HUES6 (cell line): ENCODE data around the gene CDK17.
"Not testable (repeated sequence)": the region's sequence is repeated elsewhere in the genome, so short reads cannot be mapped to it uniquely, and the experiment has no call there.

Experiments used
- H3K27ac ChIP-seq: 2 replicates; pipeline ENCODE4 v1.7.0; 2013; ENCODE audit warnings: low read depth, mild to moderate bottlenecking, low read length, inconsistent platforms
- H3K27me3 ChIP-seq: 2 replicates; pipeline ENCODE4 v1.6.1; 2013; ENCODE audit warnings: low read length; ENCODE audit not compliant: control insufficient read depth, insufficient read depth
- H3K36me3 ChIP-seq: 2 replicates; pipeline ENCODE4 v1.6.1; 2013; ENCODE audit warnings: low read length; ENCODE audit not compliant: control insufficient read depth, insufficient read depth
- H3K4me1 ChIP-seq: 2 replicates; pipeline ENCODE4 v1.6.1; 2013; ENCODE audit warnings: low read length; ENCODE audit not compliant: control insufficient read depth, insufficient read depth
- H3K4me3 ChIP-seq: 2 replicates; pipeline ENCODE4 v1.5.1; 2013; ENCODE audit warnings: low read depth, low read length
- H3K9ac ChIP-seq: one replicate; pipeline ENCODE4 v1.6.1; 2013; ENCODE audit warnings: mild to moderate bottlenecking, low read length
- H3K9me3 ChIP-seq: 2 replicates; pipeline ENCODE4 v1.6.1; 2013; ENCODE audit warnings: low read depth, low read length; ENCODE audit not compliant: control insufficient read depth, insufficient read depth

Gene CDK17

DNA sequence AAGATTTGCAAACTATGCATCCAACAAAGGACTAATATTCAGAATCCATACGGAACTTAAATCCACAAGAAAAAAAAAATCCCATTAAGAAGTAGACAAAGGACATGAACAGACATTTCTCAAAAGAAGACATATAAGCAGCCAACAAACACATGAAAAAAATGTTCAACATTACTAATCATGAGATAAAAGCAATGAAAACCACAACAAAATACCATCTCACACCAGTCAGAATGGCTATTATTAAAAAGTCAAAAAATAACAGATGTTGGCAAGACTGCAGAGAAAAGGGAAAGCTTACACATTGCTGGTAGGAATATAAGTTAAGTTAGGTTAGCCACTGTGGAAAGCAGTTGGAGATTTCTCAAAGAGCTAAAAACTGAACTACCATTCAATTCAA lies 16.2 kb downstream of the CDK17 start:
- Histone ChIP-seq H3K27ac (no peak overlapping the region), H3K4me1 (no peaks in the 10 kb centered on the region), H3K27me3 (no peaks in the 10 kb centered on the region), H3K9ac (no peak overlapping the region), H3K36me3 (no peaks in the 10 kb centered on the region; the same call in 1 of the 2 replicates), H3K4me3 (no peak overlapping the region), H3K9me3 (peaks cover 18% of the 10 kb centered on the region)

DNA sequence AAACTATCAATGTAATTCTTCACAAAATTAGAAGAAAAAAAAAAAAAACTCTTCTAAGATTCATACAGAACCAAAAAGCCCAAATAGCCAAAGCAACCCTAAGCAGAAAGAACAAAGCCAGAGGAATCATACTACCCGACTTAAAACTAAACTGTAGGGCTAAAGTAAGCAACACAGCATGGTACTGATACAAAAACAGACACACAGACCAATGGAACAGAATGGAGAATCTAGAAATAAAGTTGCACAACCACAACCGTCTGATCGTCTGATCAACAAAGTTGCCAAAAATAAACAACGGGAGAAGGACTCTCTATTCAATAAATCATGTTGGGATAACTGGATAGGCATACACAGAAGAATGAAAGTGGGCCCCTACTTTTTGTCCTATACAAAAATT lies 16.9 kb downstream of the CDK17 start:
- Histone ChIP-seq H3K27ac (no peak overlapping the region), H3K36me3 (no peaks in the 10 kb centered on the region; the same call in 1 of the 2 replicates), H3K9me3 (peaks cover 22% of the 10 kb centered on the region), H3K4me3 (no peak overlapping the region), H3K9ac (no peak overlapping the region), H3K27me3 (no peaks in the 10 kb centered on the region), H3K4me1 (no peaks in the 10 kb centered on the region)

DNA sequence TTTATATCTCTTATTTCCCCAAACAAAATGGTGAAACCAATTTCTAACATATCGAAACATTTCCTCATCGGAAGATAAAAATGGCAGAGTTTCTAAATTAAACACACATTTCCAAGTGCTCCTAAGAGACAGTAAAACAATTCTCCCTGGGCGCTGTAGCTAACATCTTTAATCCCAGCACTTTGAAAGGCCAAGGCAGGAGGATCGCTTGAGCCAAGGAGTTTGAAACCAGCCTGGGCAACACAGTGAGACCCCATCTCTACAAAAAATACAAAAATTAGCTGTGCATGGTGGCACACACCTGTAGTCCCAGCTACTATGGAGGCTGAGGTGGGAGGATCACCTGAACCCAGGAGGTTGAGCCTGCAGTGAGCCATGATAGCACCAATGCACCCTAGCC lies 20.5 kb downstream of the CDK17 start:
- not testable (repeated sequence) for H3K27ac ChIP-seq, H3K4me1 ChIP-seq, H3K36me3 ChIP-seq, H3K9ac ChIP-seq, H3K27me3 ChIP-seq, H3K4me3 ChIP-seq
- peaks cover 26% of the 10 kb centered on the region for H3K9me3 ChIP-seq

DNA sequence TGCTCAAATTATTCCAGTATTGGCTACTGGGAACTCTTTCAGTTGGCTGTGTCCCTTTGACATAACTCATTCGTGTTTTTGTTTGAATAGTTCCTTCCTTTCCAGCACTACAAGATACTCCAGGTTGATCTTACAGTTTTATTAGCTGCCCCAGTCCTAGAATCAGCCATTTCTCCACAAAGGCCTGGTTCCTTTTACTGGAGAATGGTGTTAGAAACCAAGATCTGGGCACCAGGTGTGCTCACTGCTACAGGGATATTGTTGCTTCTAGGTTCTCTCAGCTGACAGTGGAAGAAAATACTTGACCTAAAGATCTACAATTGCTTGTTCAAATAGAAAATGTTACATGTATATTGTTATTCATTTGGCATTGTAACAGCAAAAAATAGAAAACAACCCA lies 21.9 kb downstream of the CDK17 start:
- Histone ChIP-seq H3K27me3 (no peaks in the 10 kb centered on the region), H3K9me3 (peaks cover 24% of the 10 kb centered on the region), H3K4me1 (no peaks in the 10 kb centered on the region), H3K36me3 (no peaks in the 10 kb centered on the region), H3K27ac (no peak overlapping the region), H3K4me3 (no peak overlapping the region), H3K9ac (no peak overlapping the region)

DNA sequence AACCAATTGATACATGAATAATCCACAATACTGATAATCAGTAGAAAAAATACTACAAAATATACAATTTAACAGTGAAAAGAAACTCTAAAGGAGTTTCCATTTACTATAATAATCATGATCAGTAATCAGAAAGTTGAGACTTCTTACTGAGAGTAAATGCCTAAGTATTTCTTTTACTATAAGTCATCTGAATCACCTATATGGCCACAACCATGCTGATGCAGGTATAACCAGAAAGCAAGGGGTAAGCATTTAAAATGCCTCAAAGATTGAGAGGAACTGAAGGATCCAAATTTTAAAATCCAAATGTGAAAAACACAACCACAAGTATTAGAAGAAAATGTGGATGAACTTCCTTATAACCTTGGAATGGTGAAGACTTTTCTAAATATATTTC lies 23.4 kb downstream of the CDK17 start:
- Histone ChIP-seq H3K4me1 (peaks cover 12% of the 10 kb centered on the region), H3K9ac (no peak overlapping the region), H3K27me3 (no peaks in the 10 kb centered on the region), H3K4me3 (no peak overlapping the region), H3K9me3 (peaks cover 22% of the 10 kb centered on the region), H3K36me3 (no peaks in the 10 kb centered on the region), H3K27ac (no peak overlapping the region)

DNA sequence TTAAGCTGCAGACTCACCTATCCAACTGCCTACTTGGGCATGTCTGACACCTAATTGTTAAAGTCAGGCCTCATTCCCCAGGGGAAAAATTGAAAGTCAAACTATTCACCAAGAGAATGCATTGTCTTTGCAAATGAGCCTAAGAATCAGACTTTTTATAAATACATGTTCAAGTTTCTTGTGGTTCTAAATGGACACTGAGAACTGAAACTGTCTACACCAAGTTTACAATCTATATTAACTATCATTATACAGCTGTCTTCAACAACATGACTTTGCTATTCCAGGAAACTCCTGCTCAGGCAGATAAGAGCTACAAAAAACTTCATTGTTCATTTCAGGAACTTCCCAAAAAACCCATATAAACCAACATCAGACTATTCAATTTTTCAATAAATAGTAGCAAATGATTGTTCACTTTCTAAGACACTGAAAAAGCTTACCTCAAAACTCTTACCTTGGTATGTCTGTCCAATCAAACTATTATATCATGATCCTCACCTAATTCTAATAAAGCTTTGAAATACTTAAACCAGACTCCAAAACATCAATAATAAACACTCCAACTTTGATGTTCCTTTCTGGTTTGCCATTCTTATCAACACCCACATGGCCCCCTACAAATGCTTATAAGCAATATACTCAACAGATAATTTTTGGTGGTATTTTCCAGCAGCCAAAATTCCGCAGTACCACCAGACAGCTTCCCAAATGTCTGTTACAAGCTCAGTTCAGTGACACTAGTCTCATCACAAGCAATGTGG lies 24.2 kb downstream of the CDK17 start:
- Histone ChIP-seq H3K27ac (no peak overlapping the region), H3K4me3 (no peak overlapping the region), H3K36me3 (no peaks in the 10 kb centered on the region), H3K4me1 (peaks cover 17% of the 10 kb centered on the region), H3K27me3 (no peaks in the 10 kb centered on the region), H3K9me3 (peaks cover 20% of the 10 kb centered on the region), H3K9ac (no peak overlapping the region)

DNA sequence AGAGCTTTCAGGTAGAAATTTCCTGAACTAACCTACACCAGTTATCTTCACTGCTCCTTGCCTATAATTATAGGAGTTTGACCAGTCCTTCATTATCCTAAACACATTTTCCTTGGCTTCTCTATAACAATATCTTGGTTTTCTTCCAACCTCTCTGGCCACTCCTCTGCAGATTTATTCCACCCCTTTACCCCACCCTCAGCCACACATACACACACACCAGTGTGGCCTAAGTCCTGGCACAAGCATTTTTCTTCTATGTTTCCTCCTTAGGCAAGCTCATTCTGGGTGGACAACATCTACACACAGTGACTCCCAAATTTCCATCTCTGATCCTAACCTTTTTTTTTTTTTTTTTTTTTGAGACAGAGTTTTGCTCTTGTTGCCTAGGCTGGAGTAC lies 25.1 kb downstream of the CDK17 start:
- no peak overlapping the region for H3K4me3 ChIP-seq
- H3K9ac ChIP-seq, result no peak overlapping the region
- no peak overlapping the region for H3K27ac ChIP-seq
- no peaks in the 10 kb centered on the region for H3K36me3 ChIP-seq
- H3K27me3 ChIP-seq, result no peaks in the 10 kb centered on the region
- H3K9me3 ChIP-seq, result peaks cover 18% of the 10 kb centered on the region
- H3K4me1 ChIP-seq, result peaks cover 24% of the 10 kb centered on the region

DNA sequence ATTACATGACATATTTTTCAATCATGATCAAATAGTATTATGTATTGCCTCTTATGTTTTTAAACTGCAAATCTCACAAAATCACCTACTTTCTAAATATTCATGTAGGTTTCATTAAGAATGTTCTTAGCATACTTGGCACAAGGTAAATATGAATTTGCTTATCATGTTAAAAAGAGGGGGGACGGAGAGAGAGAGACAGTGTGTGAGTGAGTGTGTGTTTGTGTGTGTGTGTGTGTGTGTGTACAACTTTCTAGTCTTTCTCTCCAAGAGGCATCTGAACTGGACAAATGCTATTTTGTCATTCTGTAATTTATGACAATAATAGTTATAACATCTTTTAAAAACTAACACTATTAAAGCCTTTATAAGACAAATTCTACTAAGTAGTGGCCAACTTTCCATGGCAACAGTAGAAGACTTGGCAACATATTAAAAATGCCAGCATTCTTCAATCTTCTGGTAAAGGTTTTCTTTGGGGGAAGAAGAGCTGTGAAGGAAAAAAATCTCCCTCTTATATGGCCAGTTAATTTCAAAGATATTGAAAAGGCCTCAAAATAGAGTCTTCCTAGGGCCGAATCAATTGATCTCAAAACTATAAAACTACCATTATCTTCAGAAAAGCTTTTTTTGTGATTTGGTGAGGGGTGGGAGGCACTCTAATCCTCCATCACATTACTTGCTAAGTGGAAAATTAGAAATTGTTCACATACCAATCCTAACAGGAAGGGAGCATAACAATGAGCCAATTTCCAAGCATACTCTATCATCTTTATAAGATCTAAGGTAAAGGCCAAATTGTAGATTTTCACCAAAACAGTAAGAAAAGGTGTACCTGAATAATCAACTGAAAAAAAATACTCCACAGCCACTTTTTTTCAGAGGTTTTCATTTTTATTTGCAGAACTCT lies 28.2 kb downstream of the CDK17 start:
- Histone ChIP-seq H3K27ac (no peak overlapping the region), H3K27me3 (no peaks in the 10 kb centered on the region), H3K4me3 (no peak overlapping the region), H3K9ac (no peak overlapping the region), H3K4me1 (peaks cover 26% of the 10 kb centered on the region), H3K36me3 (no peaks in the 10 kb centered on the region), H3K9me3 (no peaks in the 10 kb centered on the region)

DNA sequence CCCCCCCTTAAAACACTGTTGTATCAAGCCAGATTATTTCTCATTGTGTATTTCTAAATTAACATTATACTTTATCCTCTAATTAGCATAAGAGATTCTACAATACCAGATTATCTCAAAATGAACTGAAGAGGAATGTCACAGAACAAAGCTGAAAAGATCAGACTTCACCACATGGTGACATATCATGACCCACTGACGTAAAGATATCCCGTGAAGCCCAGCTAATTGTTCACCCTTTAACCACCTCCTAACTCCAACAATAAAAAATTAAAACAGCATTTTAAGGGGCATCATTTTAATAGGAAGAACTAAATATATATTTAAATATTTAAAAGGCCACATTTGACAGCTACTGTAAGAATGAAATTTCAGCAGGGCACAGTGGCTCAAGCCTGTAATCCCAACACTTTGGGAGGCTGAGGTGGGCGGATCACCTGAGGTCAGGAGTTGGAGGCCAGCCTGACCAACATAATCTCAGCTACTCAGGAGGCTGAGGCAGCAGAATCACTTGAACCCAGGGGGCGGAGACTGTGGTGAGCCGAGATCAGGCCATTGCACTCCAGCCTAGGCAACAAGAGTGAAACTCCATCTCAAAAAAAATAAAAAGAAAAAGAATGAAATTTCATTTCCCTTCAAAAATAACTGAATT lies 29.0 kb downstream of the CDK17 start:
- no peaks in the 10 kb centered on the region for H3K36me3 ChIP-seq
- H3K27me3 ChIP-seq, result no peaks in the 10 kb centered on the region
- H3K9me3 ChIP-seq, result no peaks in the 10 kb centered on the region
- H3K27ac ChIP-seq, result no peak overlapping the region
- H3K4me1 ChIP-seq, result peaks cover 26% of the 10 kb centered on the region
- no peak overlapping the region for H3K9ac ChIP-seq
- no peak overlapping the region for H3K4me3 ChIP-seq

DNA sequence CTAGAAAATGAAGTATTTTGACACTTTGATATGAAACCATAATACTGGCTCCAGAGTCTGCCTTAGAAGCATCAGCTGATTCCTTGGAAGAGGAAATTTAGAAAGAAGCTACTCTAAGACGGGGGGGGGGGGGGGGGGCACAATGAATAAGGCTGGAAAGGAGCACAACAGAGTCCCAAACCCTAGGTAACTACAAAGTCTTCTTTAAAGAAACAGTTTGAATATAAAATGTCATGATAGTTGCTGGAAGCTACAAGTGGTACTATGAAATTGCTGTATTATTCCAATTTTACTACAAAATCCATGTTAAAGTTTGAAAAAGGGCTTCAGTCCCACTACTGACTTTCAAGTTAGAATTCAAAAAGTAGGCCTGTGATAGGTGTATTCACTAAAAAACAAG lies 31.6 kb downstream of the CDK17 start:
- Histone ChIP-seq H3K4me3 (no peak overlapping the region), H3K9ac (no peak overlapping the region), H3K4me1 (peaks cover 26% of the 10 kb centered on the region), H3K9me3 (no peaks in the 10 kb centered on the region), H3K27ac (no peak overlapping the region), H3K27me3 (no peaks in the 10 kb centered on the region), H3K36me3 (no peaks in the 10 kb centered on the region)

DNA sequence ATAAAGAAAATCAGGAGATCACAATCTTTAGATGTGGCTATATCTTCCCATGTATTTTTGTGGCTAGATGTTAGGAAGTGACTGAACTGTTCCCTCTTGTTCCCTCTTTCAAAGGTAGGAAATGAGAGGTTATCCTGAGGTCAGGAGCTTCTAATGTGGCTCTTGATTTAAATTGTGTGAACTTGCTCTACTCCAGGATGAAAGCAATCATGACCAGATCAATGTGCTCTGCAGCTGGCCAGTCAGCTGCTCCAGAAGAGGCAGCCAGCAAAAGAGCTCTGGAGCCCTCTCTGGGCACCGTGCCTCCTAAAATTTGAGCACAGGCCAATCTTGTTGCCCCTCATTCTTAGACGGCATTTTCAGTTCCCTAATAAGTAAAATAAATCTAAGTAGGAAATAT lies 32.0 kb downstream of the CDK17 start:
- Histone ChIP-seq H3K4me1 (peaks cover 26% of the 10 kb centered on the region), H3K36me3 (no peaks in the 10 kb centered on the region), H3K27me3 (no peaks in the 10 kb centered on the region), H3K9ac (no peak overlapping the region), H3K4me3 (no peak overlapping the region), H3K9me3 (no peaks in the 10 kb centered on the region), H3K27ac (no peak overlapping the region)
